Naive thymus-derived CD4-positive, alpha-beta T cell (primary cell): ENCODE results near the gene PPP3R2. TPM values are rescaled to one million over a fixed set of nuclear protein-coding genes. Genes with fewer than 3 reads are reported as not detected.

Source experiments
- ATAC-seq: fragments of 150-1000 bp; cut with Tn5 transposase; 2 replicates; pipeline ENCODE4 v1.10.0; 2021; ENCODE audit warnings: mild to moderate bottlenecking, moderate library complexity
- CTCF ChIA-PET: fragments of 350-600 bp; sonication (Branson Sonifier 250); formaldehyde crosslinking; loops from one replicate; lab custom pipeline; 2021; ENCODE audit warnings: antibody characterized with exemption; lab: Charles Lee
- POLR2A ChIA-PET: fragments of 350-600 bp; sonication (Branson Sonifier 250); formaldehyde crosslinking; loops from one replicate; lab custom pipeline; 2021; ENCODE audit warnings: antibody characterized with exemption, inconsistent platforms; lab: Charles Lee
- DNase-seq, 9 donors: peaks; one replicate each; pipeline versions ENCODE4 v3.0.0 to v3.0.0-alpha.2; 2020 to 2022; ENCODE audit warnings: mixed read lengths in 1 of 9
- H3K27ac ChIP-seq: one replicate; pipeline ENCODE4 v1.7.0; 2013; ENCODE audit warnings: mild to moderate bottlenecking, low read depth, low read length, moderate library complexity
- H3K27me3 ChIP-seq, 2 donors: one replicate each; pipeline ENCODE4 v1.7.0; 2013; ENCODE audit warnings: low read length in 2 of 2, mild to moderate bottlenecking in 2 of 2, moderate library complexity in 2 of 2; ENCODE audit not compliant: control insufficient read depth in 2 of 2, insufficient read depth in 2 of 2
- H3K36me3 ChIP-seq, 3 experiments: 1 replicate in 2 of 3; 2 replicates in 1 of 3; pipeline ENCODE4 v1.7.0; 2013; ENCODE audit warnings: low read length in 3 of 3, mild to moderate bottlenecking in 3 of 3, moderate library complexity in 1 of 3; ENCODE audit not compliant: insufficient read depth in 3 of 3, control insufficient read depth in 2 of 3
- H3K4me1 ChIP-seq, 2 donors: one replicate each; pipeline ENCODE4 v1.7.0; 2013; ENCODE audit warnings: low read length in 2 of 2, mild to moderate bottlenecking in 2 of 2, moderate library complexity in 1 of 2; ENCODE audit not compliant: control insufficient read depth in 2 of 2, insufficient read depth in 2 of 2
- H3K4me3 ChIP-seq: 2 replicates; pipeline ENCODE4 v1.7.0; 2013; ENCODE audit warnings: mild to moderate bottlenecking, low read length
- H3K9me3 ChIP-seq, 3 experiments: 1 replicate in 2 of 3; 2 replicates in 1 of 3; pipeline ENCODE4 v1.7.0; 2013; ENCODE audit warnings: low read length in 3 of 3; ENCODE audit not compliant: control insufficient read depth in 2 of 3
- H3K27ac Mint-ChIP-seq, 9 donors: one replicate each; pipeline ENCODE4 v1.8.0; 2020 to 2022; ENCODE audit warnings: mixed read lengths in 9 of 9, mild to moderate bottlenecking in 8 of 9, moderate library complexity in 5 of 9, inconsistent platforms in 2 of 9
- H3K27me3 Mint-ChIP-seq, 5 donors: one replicate each; pipeline ENCODE4 v1.8.0; 2021 to 2022; ENCODE audit warnings: mixed read lengths in 5 of 5, mild to moderate bottlenecking in 1 of 5
- H3K36me3 Mint-ChIP-seq, 5 donors: one replicate each; pipeline ENCODE4 v1.8.0; 2020 to 2022; ENCODE audit warnings: mixed read lengths in 5 of 5, mild to moderate bottlenecking in 3 of 5, inconsistent platforms in 1 of 5
- H3K4me1 Mint-ChIP-seq, 7 donors: one replicate each; pipeline ENCODE4 v1.8.0; 2020 to 2022; ENCODE audit warnings: mixed read lengths in 7 of 7, mild to moderate bottlenecking in 3 of 7, inconsistent platforms in 1 of 7
- H3K4me3 Mint-ChIP-seq, 10 donors: one replicate each; pipeline ENCODE4 v1.8.0; 2020 to 2022; ENCODE audit warnings: mild to moderate bottlenecking in 10 of 10, mixed read lengths in 10 of 10, moderate library complexity in 6 of 10, inconsistent platforms in 2 of 10
- H3K9me3 Mint-ChIP-seq, 11 donors: one replicate each; pipeline ENCODE4 v1.8.0; 2020 to 2022; ENCODE audit warnings: mixed read lengths in 11 of 11, mild to moderate bottlenecking in 4 of 11, inconsistent platforms in 1 of 11, moderate library complexity in 1 of 11
- intact Hi-C, 2 donors: fragments of 100-400 bp; cut with micrococcal nuclease; formaldehyde crosslinking; loops; one replicate each; pipeline ENCODE4 v1.15.1; 2023
- polyA plus RNA-seq, 2 donors: library from polyadenylated mRNA; unstranded; fragments of 300-500 nt; fragmentation: Illumina TruSeq; gene quantifications; one replicate each; pipeline ENCODE4 v1.2.3, GENCODE V29; 2021
- total RNA-seq, 6 experiments: library from RNA in 5 of 6; stranded (reverse) in 5 of 6; gene quantifications; 1 replicate in 5 of 6; 2 replicates in 1 of 6; pipeline ENCODE4 v1.2.3 and lab custom pipeline; 2021 to 2026

Gene PPP3R2, protein sequence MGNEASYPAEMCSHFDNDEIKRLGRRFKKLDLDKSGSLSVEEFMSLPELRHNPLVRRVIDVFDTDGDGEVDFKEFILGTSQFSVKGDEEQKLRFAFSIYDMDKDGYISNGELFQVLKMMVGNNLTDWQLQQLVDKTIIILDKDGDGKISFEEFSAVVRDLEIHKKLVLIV
- total RNA-seq (not detected), polyA plus RNA-seq (not detected), total RNA-seq (lab: John Stamatoyannopoulos, UW) (not detected)

DNA sequence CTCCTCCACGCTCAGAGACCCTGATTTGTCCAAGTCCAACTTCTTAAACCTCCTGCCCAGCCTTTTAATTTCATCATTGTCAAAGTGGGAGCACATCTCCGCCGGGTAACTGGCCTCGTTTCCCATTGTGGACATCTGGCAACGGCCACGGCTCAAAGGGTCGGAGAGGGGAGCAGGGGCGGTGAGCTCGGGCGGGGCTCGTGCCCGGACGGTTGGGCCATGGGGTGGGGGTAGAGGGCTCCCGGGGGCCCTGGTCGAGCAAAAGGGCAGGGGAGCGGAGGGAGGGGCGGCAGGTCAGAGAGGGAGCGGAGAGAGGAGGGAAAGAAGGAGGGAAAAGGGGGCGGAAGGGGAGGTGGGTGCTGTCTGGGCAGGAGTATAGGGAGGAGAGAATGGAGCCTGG lies at the start of gene PPP3R2:
PPP3R2 (minus strand) TSS at position 174 of the 400 bp plus-strand sequence; CDS start at position 126, 48 bp downstream.
- Mint-ChIP-seq H3K36me3 (no peaks in the 10 kb centered on the region), H3K27me3 (peaks cover 0 to 4% (median 0%) of the 10 kb centered on the region in 5 donors), H3K4me3 (no peak within 1 kb of the TSS), H3K4me1 (peaks cover 0 to 8% (median 0%) of the 10 kb centered on the region in 7 donors), H3K9me3 (no peaks in the 10 kb centered on the region), H3K27ac (peak within 1 kb of the TSS in 1 of 9 donors; percentile 25)
- Histone ChIP-seq H3K4me3 (no peak within 1 kb of the TSS), H3K9me3 (no peaks in the 10 kb centered on the region), H3K27me3 (no peaks in the 10 kb centered on the region), H3K27ac (no peak within 1 kb of the TSS), H3K36me3 (no peaks in the 10 kb centered on the region), H3K4me1 (no peaks in the 10 kb centered on the region)
- ChIA-PET POLR2A (no interaction called here), CTCF (no interaction called here)
- intact Hi-C loops = no loop called here
- DNase-seq = no peak
- no peak for ATAC-seq

DNA sequence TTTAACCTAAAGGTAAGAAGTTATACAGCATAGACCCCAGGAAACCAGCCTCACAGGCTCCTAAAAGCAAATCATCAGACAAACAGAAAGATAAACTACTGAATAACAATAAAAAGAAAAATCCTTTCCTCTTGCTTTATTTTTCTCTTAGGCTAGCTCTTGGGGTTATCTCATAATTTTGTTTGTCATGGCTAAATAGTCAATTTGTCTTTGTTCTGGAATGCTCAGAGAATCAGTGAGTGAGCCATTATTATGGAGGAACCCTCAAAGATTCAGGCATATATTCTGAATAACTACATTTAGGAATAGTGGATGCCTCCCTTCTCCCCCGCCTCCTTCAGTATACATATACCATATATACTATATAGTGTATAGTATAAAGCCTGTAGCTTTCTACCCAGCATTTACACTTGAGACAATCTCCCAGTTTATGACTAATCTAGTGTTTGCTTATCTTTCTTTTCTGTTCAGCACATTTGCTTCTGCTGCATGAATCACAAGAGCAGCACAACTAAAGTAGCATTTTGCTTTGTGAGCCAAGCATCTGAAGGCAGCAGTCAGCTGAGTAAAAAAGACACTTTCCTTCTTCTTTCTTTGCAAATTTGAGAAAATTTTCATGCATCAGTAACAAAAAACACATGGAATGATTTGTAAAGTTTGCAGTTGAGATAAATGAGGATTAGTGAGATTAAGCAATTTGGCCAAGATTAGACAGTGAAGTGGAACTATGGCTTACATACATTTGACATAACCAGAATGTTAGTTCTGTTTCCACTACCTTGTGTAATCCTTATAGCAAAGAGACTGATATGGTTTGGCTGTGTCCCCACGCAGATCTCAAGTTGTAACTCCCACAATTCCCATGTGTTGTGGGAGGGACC lies 45.3 kb upstream of the PPP3R2 start:
- Histone ChIP-seq H3K27ac (no peak overlapping the region), H3K36me3 (no peaks in the 10 kb centered on the region), H3K9me3 (no peaks in the 10 kb centered on the region), H3K4me1 (no peaks in the 10 kb centered on the region), H3K4me3 (no peak overlapping the region), H3K27me3 (no peaks in the 10 kb centered on the region)
- H3K27ac Mint-ChIP-seq = peak overlapping the region in 1 of 9 donors; percentile 44
- H3K4me1 Mint-ChIP-seq = no peaks in the 10 kb centered on the region
- POLR2A ChIA-PET = interaction anchor here (0.7 kb wide), 1 partner anchor 25 kb away, joined by 3 read pairs; no protein-coding TSS in a partner anchor
- ATAC-seq (no peak), DNase-seq (no peak)
- H3K9me3 Mint-ChIP-seq = peaks cover 0 to 12% (median 0%) of the 10 kb centered on the region in 11 donors
- intact Hi-C loops = no loop called here
- H3K27me3 Mint-ChIP-seq = peaks cover 0 to 7% (median 0%) of the 10 kb centered on the region in 5 donors
- H3K4me3 Mint-ChIP-seq = no peak overlapping the region
- H3K36me3 Mint-ChIP-seq = no peaks in the 10 kb centered on the region
- CTCF ChIA-PET = no interaction called here

DNA sequence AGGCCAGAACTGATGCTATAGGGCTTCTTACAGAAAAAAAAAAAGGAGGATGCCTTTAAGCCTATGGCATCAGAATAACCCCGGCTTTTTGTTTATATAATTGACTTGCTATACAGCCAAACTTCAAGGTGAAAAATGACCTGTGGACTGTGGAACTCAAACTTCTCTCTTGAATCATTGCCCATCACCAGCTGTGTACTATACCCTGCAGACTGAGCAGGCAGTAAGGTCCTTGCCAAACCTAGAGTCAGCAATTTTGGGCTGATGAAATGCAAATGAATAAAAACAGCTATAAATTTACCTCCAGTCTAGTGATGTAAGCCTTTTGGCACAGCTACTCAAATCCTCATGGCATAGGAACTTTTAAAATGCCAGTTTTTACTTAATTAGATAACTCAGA lies 44.5 kb upstream of the PPP3R2 start:
- POLR2A ChIA-PET = interaction anchor here (0.7 kb wide), 1 partner anchor 26 kb away, joined by 3 read pairs; no protein-coding TSS in a partner anchor
- Histone ChIP-seq H3K9me3 (no peaks in the 10 kb centered on the region), H3K27ac (no peak overlapping the region), H3K27me3 (no peaks in the 10 kb centered on the region), H3K4me1 (no peaks in the 10 kb centered on the region), H3K4me3 (no peak overlapping the region), H3K36me3 (no peaks in the 10 kb centered on the region)
- Mint-ChIP-seq H3K4me3 (no peak overlapping the region), H3K36me3 (no peaks in the 10 kb centered on the region), H3K9me3 (peaks cover 0 to 12% (median 0%) of the 10 kb centered on the region in 11 donors), H3K4me1 (no peaks in the 10 kb centered on the region), H3K27ac (no peak overlapping the region), H3K27me3 (peaks cover 0 to 7% (median 0%) of the 10 kb centered on the region in 5 donors)
- ATAC-seq (no peak), DNase-seq (no peak)
- CTCF ChIA-PET = no interaction called here
- intact Hi-C loops = no loop called here

DNA sequence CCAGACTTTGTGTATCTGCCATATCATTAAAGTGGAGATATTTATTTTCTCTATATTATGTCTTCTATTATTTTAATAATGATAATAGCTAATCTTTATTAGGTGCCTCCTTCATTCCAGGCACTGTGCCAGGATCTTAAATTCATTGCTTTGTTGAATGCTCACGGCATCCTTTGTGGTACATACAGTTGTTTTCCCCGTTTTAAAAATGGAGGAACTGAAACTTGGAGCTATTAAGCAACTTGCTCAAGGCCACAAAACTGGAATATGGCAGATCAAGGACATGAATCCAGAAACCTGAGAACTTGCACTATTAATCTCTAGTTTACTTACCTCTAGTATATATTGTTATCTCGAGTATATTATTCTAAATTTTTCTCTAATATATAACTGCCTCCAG lies 41.5 kb upstream of the PPP3R2 start:
- CTCF ChIA-PET = no interaction called here
- H3K9me3 ChIP-seq = no peaks in the 10 kb centered on the region
- no peak overlapping the region for H3K4me3 ChIP-seq
- no peak overlapping the region for H3K4me3 Mint-ChIP-seq
- peaks cover 0 to 4% (median 0%) of the 10 kb centered on the region in 11 donors for H3K9me3 Mint-ChIP-seq
- no peaks in the 10 kb centered on the region for H3K36me3 Mint-ChIP-seq
- ATAC-seq (no peak), DNase-seq (no peak)
- POLR2A ChIA-PET = no interaction called here
- no peaks in the 10 kb centered on the region for H3K36me3 ChIP-seq
- H3K27me3 Mint-ChIP-seq = peaks cover 0 to 7% (median 0%) of the 10 kb centered on the region in 5 donors
- H3K27ac Mint-ChIP-seq = no peak overlapping the region
- H3K27me3 ChIP-seq = no peaks in the 10 kb centered on the region
- intact Hi-C loops = no loop called here
- H3K4me1 Mint-ChIP-seq = no peaks in the 10 kb centered on the region
- H3K27ac ChIP-seq = no peak overlapping the region
- H3K4me1 ChIP-seq = no peaks in the 10 kb centered on the region

DNA sequence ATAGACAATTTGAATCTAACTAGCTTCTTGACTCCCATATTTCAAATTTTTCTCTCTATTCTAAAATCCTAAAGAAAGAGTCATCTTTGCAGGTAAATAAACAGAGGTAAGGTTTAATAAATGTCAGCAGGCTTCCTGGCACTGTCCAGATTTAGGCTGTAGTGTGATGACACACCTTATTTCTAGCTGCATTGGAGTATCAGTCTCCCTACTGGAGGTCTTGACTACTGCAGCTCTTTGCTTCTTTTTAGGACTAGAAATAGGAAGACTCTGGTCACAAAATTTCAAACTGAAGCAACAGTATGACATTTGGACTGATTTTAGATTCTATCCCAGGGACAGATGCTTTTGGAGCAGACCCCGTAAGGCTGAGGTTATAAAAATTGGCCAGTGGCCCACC lies 40.7 kb upstream of the PPP3R2 start:
- no peaks in the 10 kb centered on the region for H3K36me3 Mint-ChIP-seq
- H3K4me1 ChIP-seq = no peaks in the 10 kb centered on the region
- no peak for DNase-seq
- no peaks in the 10 kb centered on the region for H3K27me3 ChIP-seq
- H3K9me3 Mint-ChIP-seq = no peaks in the 10 kb centered on the region
- no peaks in the 10 kb centered on the region for H3K4me1 Mint-ChIP-seq
- H3K4me3 Mint-ChIP-seq = no peak overlapping the region
- peaks cover 0 to 4% (median 0%) of the 10 kb centered on the region in 5 donors for H3K27me3 Mint-ChIP-seq
- ChIA-PET CTCF (no interaction called here), POLR2A (no interaction called here)
- H3K4me3 ChIP-seq = no peak overlapping the region
- no peak overlapping the region for H3K27ac Mint-ChIP-seq
- intact Hi-C loops = no loop called here
- H3K27ac ChIP-seq = no peak overlapping the region
- no peak for ATAC-seq
- H3K9me3 ChIP-seq = no peaks in the 10 kb centered on the region
- H3K36me3 ChIP-seq = no peaks in the 10 kb centered on the region

DNA sequence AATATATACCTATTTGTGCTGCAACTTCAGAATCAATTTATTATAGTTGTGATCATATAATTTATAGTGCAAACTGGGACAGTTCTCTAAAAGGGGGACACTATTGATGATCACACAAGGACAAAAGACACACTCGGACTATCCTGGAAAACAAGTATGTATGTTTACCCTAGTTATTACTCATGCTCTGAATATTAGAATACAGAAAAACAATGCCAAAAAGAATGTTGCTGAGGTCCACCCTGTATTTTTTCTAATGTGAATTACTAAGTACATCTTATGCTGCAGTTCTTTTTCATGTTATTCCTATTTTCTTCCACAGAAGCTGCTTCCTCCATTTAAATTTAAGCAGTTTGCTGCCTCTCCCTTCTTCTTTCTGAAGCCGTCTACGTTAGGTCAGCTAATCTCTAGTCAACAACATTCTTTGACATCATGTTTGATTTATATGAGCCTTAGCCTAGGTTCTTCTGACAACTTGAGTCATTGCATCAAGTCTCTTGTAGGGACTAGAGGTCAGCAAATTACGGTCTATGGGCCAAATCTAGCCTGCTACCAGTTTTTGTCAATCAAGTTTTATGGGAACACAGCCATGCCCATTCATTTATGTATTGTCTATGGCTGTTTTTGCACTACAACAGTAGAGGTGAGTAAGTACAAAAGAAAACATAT lies 40.1 kb upstream of the PPP3R2 start:
- ChIA-PET POLR2A (no interaction called here), CTCF (no interaction called here)
- DNase-seq (no peak), ATAC-seq (no peak)
- Mint-ChIP-seq H3K9me3 (no peaks in the 10 kb centered on the region), H3K4me3 (no peak overlapping the region), H3K4me1 (no peaks in the 10 kb centered on the region), H3K27me3 (peaks cover 0 to 4% (median 0%) of the 10 kb centered on the region in 5 donors), H3K27ac (no peak overlapping the region), H3K36me3 (no peaks in the 10 kb centered on the region)
- Histone ChIP-seq H3K36me3 (no peaks in the 10 kb centered on the region), H3K4me1 (no peaks in the 10 kb centered on the region), H3K4me3 (no peak overlapping the region), H3K27ac (no peak overlapping the region), H3K9me3 (no peaks in the 10 kb centered on the region), H3K27me3 (no peaks in the 10 kb centered on the region)
- intact Hi-C loops = no loop called here
